ENCODE results near the gene C6orf47.
A peak's percentile ranks its signal among the peaks of the same experiment; 100 is the strongest.

Gene C6orf47

DNA sequence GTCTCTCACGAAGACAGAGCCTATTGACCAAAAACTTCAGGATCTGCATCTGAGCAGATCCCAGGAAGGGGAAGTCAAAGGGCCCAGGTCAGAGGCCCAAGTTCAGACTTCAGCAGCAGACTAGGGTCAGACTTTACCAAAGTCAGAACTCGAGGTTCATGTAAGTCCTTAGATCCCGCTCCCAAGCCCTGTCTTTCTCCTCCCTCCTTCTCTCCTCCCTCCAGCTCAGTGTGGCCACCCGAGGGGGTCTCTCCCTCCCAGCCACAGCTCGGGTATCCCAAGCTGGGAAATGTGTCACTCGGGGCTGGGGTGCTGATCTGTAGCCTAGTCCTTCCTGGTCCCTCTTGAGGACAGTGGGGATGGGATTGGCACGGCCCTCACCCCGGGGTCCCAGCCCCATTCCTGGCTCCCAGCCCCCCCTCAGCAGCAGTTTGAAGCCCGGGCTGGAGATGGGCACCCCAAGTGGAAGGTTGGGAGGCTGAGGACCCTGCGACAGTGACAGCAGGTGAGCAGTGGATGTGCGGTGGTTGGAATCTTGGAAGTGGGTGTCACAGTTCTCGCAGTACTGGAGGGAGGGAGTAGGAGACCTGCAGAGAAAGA lies 1.6 kb upstream of the C6orf47 start:
- Histone ChIP-seq H3K79me2 (ENCODE audit: low read length) (peaks cover 72% of the 10 kb centered on the region), H3K4me2 (ENCODE audit: low read depth, low read length) (no peak overlapping the region), H3K36me3 (replicated peaks; ENCODE audit: insufficient read depth, low read length) (no peaks in the 10 kb centered on the region), H3K27ac (ENCODE audit: low read length) (no peak overlapping the region; the same call in 1 of the 2 replicates), H3K4me3 (ENCODE audit: low read length) (no peak overlapping the region), H4K20me1 (ENCODE audit: insufficient read depth, low read length) (no peaks in the 10 kb centered on the region), H3K4me1 (ENCODE audit: low read length) (peaks cover 40% of the 10 kb centered on the region), H3K9ac (ENCODE audit: low read length) (no peak overlapping the region), H3K9me3 (replicated peaks; ENCODE audit: insufficient read depth, low read length) (no peaks in the 10 kb centered on the region), H3K27me3 (replicated peaks; ENCODE audit: insufficient read depth, low read length) (no peaks in the 10 kb centered on the region), H3F3A (ENCODE audit: insufficient read depth, low read length) (peaks cover 20% of the 10 kb centered on the region), H2AFZ (ENCODE audit: low read length) (no peak overlapping the region), H3K9me2 (replicated peaks; ENCODE audit: insufficient read depth, low read length) (no peaks in the 10 kb centered on the region)
- TF ChIP-seq EZH2 (optimal IDR thresholded peaks at IDR 0.05; ENCODE audit: low read depth, low read length) (no peak), EZH2phosphoT487 (IDR thresholded peaks at IDR 0.05; ENCODE audit: low read length) (no peak)
- TF ChIP-seq, protein P1, sequence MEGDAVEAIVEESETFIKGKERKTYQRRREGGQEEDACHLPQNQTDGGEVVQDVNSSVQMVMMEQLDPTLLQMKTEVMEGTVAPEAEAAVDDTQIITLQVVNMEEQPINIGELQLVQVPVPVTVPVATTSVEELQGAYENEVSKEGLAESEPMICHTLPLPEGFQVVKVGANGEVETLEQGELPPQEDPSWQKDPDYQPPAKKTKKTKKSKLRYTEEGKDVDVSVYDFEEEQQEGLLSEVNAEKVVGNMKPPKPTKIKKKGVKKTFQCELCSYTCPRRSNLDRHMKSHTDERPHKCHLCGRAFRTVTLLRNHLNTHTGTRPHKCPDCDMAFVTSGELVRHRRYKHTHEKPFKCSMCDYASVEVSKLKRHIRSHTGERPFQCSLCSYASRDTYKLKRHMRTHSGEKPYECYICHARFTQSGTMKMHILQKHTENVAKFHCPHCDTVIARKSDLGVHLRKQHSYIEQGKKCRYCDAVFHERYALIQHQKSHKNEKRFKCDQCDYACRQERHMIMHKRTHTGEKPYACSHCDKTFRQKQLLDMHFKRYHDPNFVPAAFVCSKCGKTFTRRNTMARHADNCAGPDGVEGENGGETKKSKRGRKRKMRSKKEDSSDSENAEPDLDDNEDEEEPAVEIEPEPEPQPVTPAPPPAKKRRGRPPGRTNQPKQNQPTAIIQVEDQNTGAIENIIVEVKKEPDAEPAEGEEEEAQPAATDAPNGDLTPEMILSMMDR (IDR thresholded peaks at IDR 0.05; ENCODE audit: low read length): no peak
- no peak for DNase-seq

DNA sequence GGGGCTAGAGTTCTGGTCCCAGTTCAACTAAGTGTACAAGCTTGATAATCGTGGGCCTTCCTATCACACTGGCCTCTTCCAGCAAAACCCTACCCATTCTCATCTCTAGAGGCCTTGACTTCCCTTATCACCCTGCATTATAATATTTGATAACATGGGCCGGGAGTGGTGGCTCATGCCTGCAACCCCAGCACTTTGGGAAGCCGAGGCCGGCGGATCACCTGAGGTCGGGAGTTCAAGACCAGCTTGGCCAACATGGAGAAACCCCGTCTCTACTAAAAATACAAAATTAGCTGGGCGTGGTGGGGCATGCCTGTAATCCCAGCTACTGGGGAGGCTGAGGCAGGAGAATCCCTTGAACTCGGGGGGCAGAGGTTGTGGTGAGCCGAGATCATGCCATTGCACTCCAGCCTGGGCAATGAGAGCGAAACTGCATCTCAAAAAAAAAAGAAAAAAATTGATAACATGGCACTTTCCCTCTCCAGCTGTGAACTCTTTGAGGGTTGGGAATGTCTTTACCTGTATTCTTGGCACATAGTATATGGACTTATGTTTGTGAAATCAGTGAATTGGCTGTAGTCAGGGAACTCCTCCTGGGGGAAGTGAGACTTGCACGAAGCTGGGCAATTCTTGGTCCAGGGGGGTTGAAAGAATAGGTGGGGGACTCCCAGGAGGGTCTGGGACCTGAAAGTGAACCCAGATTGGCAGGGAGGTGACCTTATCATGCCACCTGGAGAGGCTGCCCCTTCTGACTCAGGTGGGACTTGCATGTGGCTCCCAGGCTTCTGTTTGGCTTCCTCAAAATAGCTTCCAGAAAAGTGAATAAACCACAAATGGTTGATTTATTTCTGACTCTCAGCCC lies 915 bp upstream of the C6orf47 start:
- Histone ChIP-seq H3F3A (ENCODE audit: insufficient read depth, low read length) (peaks cover 20% of the 10 kb centered on the region), H3K9me3 (replicated peaks; ENCODE audit: insufficient read depth, low read length) (no peaks in the 10 kb centered on the region), H3K4me3 (ENCODE audit: low read length) (peak overlapping the region; percentile 87), H3K36me3 (replicated peaks; ENCODE audit: insufficient read depth, low read length) (no peaks in the 10 kb centered on the region), H2AFZ (ENCODE audit: low read length) (peak overlapping the region; percentile 18; the same call in 1 of the 2 replicates), H4K20me1 (ENCODE audit: insufficient read depth, low read length) (no peaks in the 10 kb centered on the region), H3K27me3 (replicated peaks; ENCODE audit: insufficient read depth, low read length) (no peaks in the 10 kb centered on the region), H3K9ac (ENCODE audit: low read length) (peak overlapping the region; percentile 78; the same call in 1 of the 2 replicates), H3K4me1 (ENCODE audit: low read length) (peaks cover 36% of the 10 kb centered on the region), H3K4me2 (ENCODE audit: low read depth, low read length) (peak overlapping the region; percentile 94), H3K9me2 (replicated peaks; ENCODE audit: insufficient read depth, low read length) (no peaks in the 10 kb centered on the region), H3K79me2 (ENCODE audit: low read length) (peaks cover 65% of the 10 kb centered on the region), H3K27ac (ENCODE audit: low read length) (peak overlapping the region; percentile 54; the same call in 1 of the 2 replicates)
- DNase-seq: no peak
- TF ChIP-seq EZH2phosphoT487 (IDR thresholded peaks at IDR 0.05; ENCODE audit: low read length) (no peak), EZH2 (optimal IDR thresholded peaks at IDR 0.05; ENCODE audit: low read depth, low read length) (no peak)
- TF ChIP-seq, protein P1 (IDR thresholded peaks at IDR 0.05; ENCODE audit: low read length): no peak; the same call in 1 of the 2 replicates

DNA sequence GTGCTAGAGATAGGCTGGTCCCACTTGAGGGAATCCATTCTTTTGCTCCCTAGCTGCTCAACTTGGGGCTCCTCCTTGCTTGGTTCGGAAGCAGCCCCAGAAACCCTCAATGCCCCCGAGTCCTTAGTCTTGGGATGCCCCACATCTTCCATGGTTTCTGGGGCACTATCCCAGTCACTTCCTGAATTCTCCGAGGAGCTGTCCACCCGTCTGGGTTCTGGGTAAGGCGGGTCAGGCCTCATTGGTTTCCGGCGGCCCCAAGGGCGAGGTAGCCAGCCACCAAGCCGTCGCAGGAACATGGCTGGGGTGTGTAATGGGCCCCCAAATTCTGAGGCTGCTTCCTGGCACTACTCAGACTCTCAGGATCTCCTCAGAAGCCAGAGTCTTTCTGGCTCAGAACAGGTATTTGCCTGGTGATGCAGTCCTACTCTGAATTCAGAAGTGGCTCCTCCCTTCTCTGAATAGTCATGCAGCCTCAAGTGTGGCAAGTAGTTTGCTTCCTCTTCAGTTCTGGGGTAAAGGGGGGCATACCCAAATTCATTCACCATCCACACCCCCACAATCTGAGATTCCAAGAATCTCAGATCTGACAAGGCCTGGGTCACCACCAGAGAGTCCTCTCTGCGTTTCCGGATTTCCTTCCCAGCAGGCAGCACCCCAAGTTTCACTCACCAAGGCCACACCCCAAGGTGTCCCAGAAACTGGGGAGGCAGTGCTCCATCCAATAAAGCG lies 763 bp downstream of the C6orf47 start:
- Histone ChIP-seq H3K4me2 (ENCODE audit: low read depth, low read length) (peak overlapping the region; percentile 94), H3K27me3 (replicated peaks; ENCODE audit: insufficient read depth, low read length) (no peaks in the 10 kb centered on the region), H3K9me3 (replicated peaks; ENCODE audit: insufficient read depth, low read length) (no peaks in the 10 kb centered on the region), H3K4me1 (ENCODE audit: low read length) (peaks cover 36% of the 10 kb centered on the region), H3K79me2 (ENCODE audit: low read length) (peaks cover 56% of the 10 kb centered on the region), H3K27ac (ENCODE audit: low read length) (peak overlapping the region; percentile 54; the same call in 1 of the 2 replicates), H3K9ac (ENCODE audit: low read length) (peak overlapping the region; percentile 78), H2AFZ (ENCODE audit: low read length) (peak overlapping the region; percentile 18), H3K9me2 (replicated peaks; ENCODE audit: insufficient read depth, low read length) (no peaks in the 10 kb centered on the region), H3K4me3 (ENCODE audit: low read length) (peak overlapping the region; percentile 87), H4K20me1 (ENCODE audit: insufficient read depth, low read length) (no peaks in the 10 kb centered on the region), H3F3A (ENCODE audit: insufficient read depth, low read length) (peaks cover 14% of the 10 kb centered on the region), H3K36me3 (replicated peaks; ENCODE audit: insufficient read depth, low read length) (no peaks in the 10 kb centered on the region)
- TF ChIP-seq, protein P1 (IDR thresholded peaks at IDR 0.05; ENCODE audit: low read length): no peak
- TF ChIP-seq EZH2 (optimal IDR thresholded peaks at IDR 0.05; ENCODE audit: low read depth, low read length) (no peak), EZH2phosphoT487 (IDR thresholded peaks at IDR 0.05; ENCODE audit: low read length) (no peak)
- peak; percentile 12 for DNase-seq

All from MM.1S (cell line).